ENCODE measurements around the gene RBM11. TPM values are rescaled to one million over a fixed set of nuclear protein-coding genes. Genes with fewer than 3 reads are reported as not detected.

Gene RBM11
- total and polyA plus RNA-seq, 3 experiments from 2014 or later: 1.9 to 2.2 (median 1.9) TPM

GRCh38 chr21:14236180-14236579 is 20.2 kb downstream of the RBM11 start:
- Mint-ChIP-seq H3K27ac (no peak overlapping the region), H3K9me3 (no peaks in the 10 kb centered on the region), H3K4me3 (no peak overlapping the region), H3K36me3 (no peaks in the 10 kb centered on the region), H3K27me3 (peaks cover 0 to 12% of the 10 kb centered on the region in 2 donors), H3K4me1 (peaks cover 3 to 6% (median 5%) of the 10 kb centered on the region in 3 donors)
- ChIA-PET CTCF (no interaction called here), POLR2A (no interaction called here)
- no peaks in the 10 kb centered on the region for H3K36me3 ChIP-seq (ENCODE audit: insufficient read depth, low read length)
- no peaks in the 10 kb centered on the region for H3K9me3 ChIP-seq (ENCODE audit: low read length)
- H3K27me3 ChIP-seq (ENCODE audit: insufficient read depth, low read length, poor library complexity, severe bottlenecking): no peaks in the 10 kb centered on the region
- H3K4me1 ChIP-seq (ENCODE audit: insufficient read depth, low read length): peaks cover 5% of the 10 kb centered on the region
- no peak for DNase-seq
- no peak overlapping the region for H3K27ac ChIP-seq (ENCODE audit: low read depth, low read length)
- no peak overlapping the region for H3K4me3 ChIP-seq (ENCODE audit: low read length)

- Histone ChIP-seq H3K27me3 (ENCODE audit: insufficient read depth, low read length, poor library complexity, severe bottlenecking) (no peaks in the 10 kb centered on the region), H3K4me3 (ENCODE audit: low read length) (no peak overlapping the region), H3K36me3 (ENCODE audit: insufficient read depth, low read length) (no peaks in the 10 kb centered on the region), H3K4me1 (ENCODE audit: insufficient read depth, low read length) (peaks cover 7% of the 10 kb centered on the region), H3K27ac (ENCODE audit: low read depth, low read length) (no peak overlapping the region), H3K9me3 (ENCODE audit: low read length) (no peaks in the 10 kb centered on the region)
- Mint-ChIP-seq H3K27me3 (peaks cover 0 to 11% of the 10 kb centered on the region in 2 donors), H3K27ac (no peak overlapping the region), H3K4me3 (no peak overlapping the region), H3K36me3 (no peaks in the 10 kb centered on the region), H3K4me1 (peaks cover 8 to 10% (median 9%) of the 10 kb centered on the region in 3 donors), H3K9me3 (no peaks in the 10 kb centered on the region)
- POLR2A ChIA-PET: no interaction called here
- CTCF ChIA-PET: no interaction called here
- DNase-seq: no peak
Observed at GRCh38 chr21:14239281-14239680, 23.3 kb downstream of the RBM11 start.

- H3K27me3 ChIP-seq (ENCODE audit: insufficient read depth, low read length, poor library complexity, severe bottlenecking): no peaks in the 10 kb centered on the region
- H3K4me1 ChIP-seq (ENCODE audit: insufficient read depth, low read length): peaks cover 7% of the 10 kb centered on the region
- H3K4me3 ChIP-seq (ENCODE audit: low read length): no peak overlapping the region
- Mint-ChIP-seq H3K4me3 (no peak overlapping the region), H3K9me3 (no peaks in the 10 kb centered on the region), H3K27ac (peak overlapping the region in 1 of 8 donors; percentile 15), H3K36me3 (no peaks in the 10 kb centered on the region), H3K4me1 (peaks cover 8 to 10% (median 9%) of the 10 kb centered on the region in 3 donors), H3K27me3 (peaks cover 0 to 5% of the 10 kb centered on the region in 2 donors)
- DNase-seq: peak in 1 of 5 donors; percentile 17
- H3K27ac ChIP-seq (ENCODE audit: low read depth, low read length): no peak overlapping the region
- H3K9me3 ChIP-seq (ENCODE audit: low read length): no peaks in the 10 kb centered on the region
- ChIA-PET POLR2A (no interaction called here), CTCF (no interaction called here)
- no peaks in the 10 kb centered on the region for H3K36me3 ChIP-seq (ENCODE audit: insufficient read depth, low read length)
Observed at GRCh38 chr21:14241297-14241696, 25.3 kb downstream of the RBM11 start.

- no peak for DNase-seq
- Histone ChIP-seq H3K36me3 (ENCODE audit: insufficient read depth, low read length) (no peaks in the 10 kb centered on the region), H3K9me3 (ENCODE audit: low read length) (no peaks in the 10 kb centered on the region), H3K4me3 (ENCODE audit: low read length) (no peak overlapping the region), H3K4me1 (ENCODE audit: insufficient read depth, low read length) (peaks cover 7% of the 10 kb centered on the region), H3K27ac (ENCODE audit: low read depth, low read length) (no peak overlapping the region), H3K27me3 (ENCODE audit: insufficient read depth, low read length, poor library complexity, severe bottlenecking) (no peaks in the 10 kb centered on the region)
- Mint-ChIP-seq H3K27ac (no peak overlapping the region), H3K27me3 (peaks cover 6 to 19% of the 10 kb centered on the region in 2 donors), H3K4me3 (no peak overlapping the region), H3K9me3 (no peaks in the 10 kb centered on the region), H3K36me3 (no peaks in the 10 kb centered on the region), H3K4me1 (peaks cover 8 to 10% (median 9%) of the 10 kb centered on the region in 3 donors)
- POLR2A ChIA-PET: no interaction called here
- CTCF ChIA-PET: interaction anchor here (0.7 to 2.2 kb wide), 2 partner anchors 10 to 489 kb away, joined by 3 to 7 read pairs; no protein-coding TSS in a partner anchor
Observed at GRCh38 chr21:14243461-14243860, 27.5 kb downstream of the RBM11 start.

- H3K4me1 ChIP-seq (ENCODE audit: insufficient read depth, low read length): peaks cover 7% of the 10 kb centered on the region
- peaks cover 9 to 23% of the 10 kb centered on the region in 2 donors for H3K27me3 Mint-ChIP-seq
- H3K27me3 ChIP-seq (ENCODE audit: insufficient read depth, low read length, poor library complexity, severe bottlenecking): no peaks in the 10 kb centered on the region
- H3K4me3 ChIP-seq (ENCODE audit: low read length): no peak overlapping the region
- no peaks in the 10 kb centered on the region for H3K36me3 ChIP-seq (ENCODE audit: insufficient read depth, low read length)
- peaks cover 8 to 10% (median 9%) of the 10 kb centered on the region in 3 donors for H3K4me1 Mint-ChIP-seq
- no peak overlapping the region for H3K27ac Mint-ChIP-seq
- H3K9me3 ChIP-seq (ENCODE audit: low read length): no peaks in the 10 kb centered on the region
- ChIA-PET POLR2A (no interaction called here), CTCF (interaction anchor here (0.7 to 2.2 kb wide), 2 partner anchors 10 to 488 kb away, joined by 3 to 7 read pairs; no protein-coding TSS in a partner anchor)
- no peak for DNase-seq
- H3K4me3 Mint-ChIP-seq: no peak overlapping the region
- no peaks in the 10 kb centered on the region for H3K36me3 Mint-ChIP-seq
- H3K27ac ChIP-seq (ENCODE audit: low read depth, low read length): no peak overlapping the region
- H3K9me3 Mint-ChIP-seq: peaks cover 0 to 2% (median 0%) of the 10 kb centered on the region in 5 donors
Observed at GRCh38 chr21:14243874-14244273, 27.9 kb downstream of the RBM11 start.

GRCh38 chr21:14244911-14245310 is 29.0 kb downstream of the RBM11 start:
- H3K27me3 Mint-ChIP-seq: peaks cover 9 to 28% of the 10 kb centered on the region in 2 donors
- no peak overlapping the region for H3K4me3 Mint-ChIP-seq
- H3K27ac Mint-ChIP-seq: no peak overlapping the region
- H3K4me1 Mint-ChIP-seq: peaks cover 8 to 10% (median 9%) of the 10 kb centered on the region in 3 donors
- no peak for DNase-seq
- peaks cover 7% of the 10 kb centered on the region for H3K4me1 ChIP-seq (ENCODE audit: insufficient read depth, low read length)
- CTCF ChIA-PET: interaction anchor here (2.2 kb wide), 1 partner anchor 9 kb away, joined by 7 read pairs; no protein-coding TSS in a partner anchor
- H3K27ac ChIP-seq (ENCODE audit: low read depth, low read length): no peak overlapping the region
- H3K9me3 ChIP-seq (ENCODE audit: low read length): no peaks in the 10 kb centered on the region
- peaks cover 0 to 2% (median 0%) of the 10 kb centered on the region in 5 donors for H3K9me3 Mint-ChIP-seq
- no peaks in the 10 kb centered on the region for H3K36me3 Mint-ChIP-seq
- POLR2A ChIA-PET: no interaction called here
- H3K27me3 ChIP-seq (ENCODE audit: insufficient read depth, low read length, poor library complexity, severe bottlenecking): no peaks in the 10 kb centered on the region
- H3K4me3 ChIP-seq (ENCODE audit: low read length): no peak overlapping the region
- H3K36me3 ChIP-seq (ENCODE audit: insufficient read depth, low read length): no peaks in the 10 kb centered on the region

- Mint-ChIP-seq H3K36me3 (no peaks in the 10 kb centered on the region), H3K4me1 (peaks cover 8 to 9% (median 8%) of the 10 kb centered on the region in 3 donors), H3K27ac (no peak overlapping the region), H3K27me3 (peaks cover 9 to 31% of the 10 kb centered on the region in 2 donors), H3K9me3 (peaks cover 0 to 4% (median 0%) of the 10 kb centered on the region in 5 donors), H3K4me3 (no peak overlapping the region)
- DNase-seq: no peak
- H3K4me1 ChIP-seq (ENCODE audit: insufficient read depth, low read length): peaks cover 6% of the 10 kb centered on the region
- H3K36me3 ChIP-seq (ENCODE audit: insufficient read depth, low read length): no peaks in the 10 kb centered on the region
- no peak overlapping the region for H3K4me3 ChIP-seq (ENCODE audit: low read length)
- H3K27me3 ChIP-seq (ENCODE audit: insufficient read depth, low read length, poor library complexity, severe bottlenecking): no peaks in the 10 kb centered on the region
- CTCF ChIA-PET: no interaction called here
- POLR2A ChIA-PET: no interaction called here
- H3K9me3 ChIP-seq (ENCODE audit: low read length): no peaks in the 10 kb centered on the region
- no peak overlapping the region for H3K27ac ChIP-seq (ENCODE audit: low read depth, low read length)
Observed at GRCh38 chr21:14245711-14246110, 29.8 kb downstream of the RBM11 start.

GRCh38 chr21:14251336-14251735 is 35.4 kb downstream of the RBM11 start:
- H3K9me3 ChIP-seq (ENCODE audit: low read length): no peaks in the 10 kb centered on the region
- Mint-ChIP-seq H3K36me3 (no peaks in the 10 kb centered on the region), H3K27ac (no peak overlapping the region), H3K4me1 (peaks cover 2 to 7% (median 4%) of the 10 kb centered on the region in 3 donors), H3K4me3 (no peak overlapping the region), H3K27me3 (peaks cover 9 to 36% of the 10 kb centered on the region in 2 donors), H3K9me3 (peaks cover 0 to 4% (median 0%) of the 10 kb centered on the region in 5 donors)
- H3K4me3 ChIP-seq (ENCODE audit: low read length): no peak overlapping the region
- no peak overlapping the region for H3K27ac ChIP-seq (ENCODE audit: low read depth, low read length)
- ChIA-PET CTCF (no interaction called here), POLR2A (no interaction called here)
- H3K4me1 ChIP-seq (ENCODE audit: insufficient read depth, low read length): no peaks in the 10 kb centered on the region
- H3K27me3 ChIP-seq (ENCODE audit: insufficient read depth, low read length, poor library complexity, severe bottlenecking): no peaks in the 10 kb centered on the region
- H3K36me3 ChIP-seq (ENCODE audit: insufficient read depth, low read length): no peaks in the 10 kb centered on the region
- no peak for DNase-seq

Measured in CD8-positive, alpha-beta memory T cell (primary cell).